ENCODE data around the gene CDHR2.

The CDHR2 gene

DNA sequence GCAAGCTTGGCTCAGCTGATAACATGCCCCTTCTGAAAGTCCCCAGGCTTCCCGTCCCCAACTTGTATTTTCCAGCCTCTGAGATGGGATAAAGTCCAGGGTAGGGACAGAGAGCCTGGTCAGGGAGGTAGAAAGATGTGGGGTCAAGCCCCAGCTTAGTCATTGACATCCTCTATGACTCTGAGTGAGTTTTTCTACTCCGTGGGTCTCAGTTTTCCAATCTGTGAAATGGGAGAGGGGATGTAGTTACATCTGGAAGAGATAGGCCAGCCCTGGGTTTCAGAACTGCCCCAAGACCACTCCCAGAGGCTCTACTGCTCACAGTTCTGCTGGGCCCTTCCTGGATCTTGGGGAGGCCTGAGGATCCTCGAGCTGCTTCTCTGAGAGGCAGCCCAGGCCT is 57.7 kb downstream of the CDHR2 start:
- Histone ChIP-seq H3K4me1 (ENCODE audit: control insufficient read depth, low read depth, low read length) (no peaks in the 10 kb centered on the region), H3K9me3 (ENCODE audit: control insufficient read depth, low read depth, low read length) (no peaks in the 10 kb centered on the region), H3K36me3 (ENCODE audit: control insufficient read depth, low read depth, low read length) (no peaks in the 10 kb centered on the region), H3K9ac (ENCODE audit: low read length) (no peak overlapping the region), H3K27me3 (ENCODE audit: control insufficient read depth, insufficient read depth, low read length) (peaks cover 20% of the 10 kb centered on the region), H3K4me3 (ENCODE audit: low read length) (no peak overlapping the region), H3K27ac (ENCODE audit: low read length) (no peak overlapping the region)

DNA sequence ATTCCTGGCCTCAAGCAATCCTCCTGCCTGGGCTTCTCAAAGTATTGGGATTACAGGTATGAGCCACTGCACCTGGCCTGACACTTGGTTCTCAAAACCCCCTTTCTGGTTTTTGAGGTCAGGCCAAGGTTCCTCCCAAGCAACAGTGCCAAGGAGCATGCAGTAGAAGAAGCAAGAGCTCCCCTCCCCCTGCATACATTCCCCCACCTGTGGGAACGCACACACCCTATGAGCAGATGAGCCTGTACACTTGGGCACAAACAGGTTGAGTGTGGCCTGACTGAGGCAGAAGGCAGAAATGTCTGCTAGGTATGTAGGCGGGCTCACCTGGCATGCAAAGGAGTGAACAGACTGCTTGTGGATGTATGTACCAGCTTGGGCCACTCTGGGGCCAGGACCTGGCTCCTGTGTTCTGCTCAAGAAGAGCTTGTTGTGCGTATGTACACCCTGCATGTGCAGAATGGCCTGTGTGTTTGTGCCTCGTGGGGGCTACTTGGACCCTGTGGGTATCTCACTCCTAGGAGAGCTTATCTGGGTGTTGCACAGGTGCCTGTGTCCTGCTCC is 59.1 kb downstream of the CDHR2 start:
- Histone ChIP-seq H3K4me1 (ENCODE audit: control insufficient read depth, low read depth, low read length) (no peaks in the 10 kb centered on the region), H3K9ac (ENCODE audit: low read length) (no peak overlapping the region), H3K27me3 (ENCODE audit: control insufficient read depth, insufficient read depth, low read length) (peaks cover 27% of the 10 kb centered on the region)

DNA sequence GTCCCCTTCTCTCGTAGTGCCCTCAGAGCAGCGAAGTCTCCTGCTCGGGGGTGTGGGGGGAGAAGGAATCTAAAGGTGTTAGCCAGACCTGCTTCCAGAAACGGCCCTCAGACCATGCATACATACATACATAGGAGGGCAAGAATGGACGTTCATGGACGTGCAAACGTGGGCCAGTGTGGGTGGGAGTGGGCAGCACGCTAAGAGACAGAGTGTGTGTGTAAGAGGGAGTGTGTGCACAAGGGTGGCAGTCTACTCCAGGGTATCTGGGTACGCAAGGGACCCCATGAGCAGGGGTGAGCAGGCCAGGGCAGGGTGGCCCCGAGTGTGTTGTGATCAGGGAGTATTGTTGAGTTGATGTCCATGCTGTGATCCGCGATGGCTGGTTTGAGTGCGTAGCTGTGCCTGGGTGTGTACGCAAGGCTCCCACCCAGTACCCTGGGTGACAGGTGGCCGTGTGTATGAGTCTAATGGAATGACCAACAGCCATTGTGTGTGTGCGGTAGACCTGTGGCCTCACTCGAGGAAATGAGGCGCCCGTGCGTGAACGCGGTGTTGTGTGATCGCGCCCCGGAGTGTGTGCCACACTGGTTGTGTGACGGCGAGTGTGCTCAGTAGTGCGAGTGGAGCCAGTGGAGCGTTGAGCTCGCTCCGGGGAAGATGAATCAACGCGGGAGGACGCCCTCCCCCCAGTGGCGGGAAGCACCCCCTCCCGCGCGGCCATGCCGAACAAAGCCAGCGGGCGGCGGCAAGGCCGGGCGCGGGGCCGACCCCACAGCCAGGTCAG is 60.0 kb downstream of the CDHR2 start:
- H3K4me3 ChIP-seq (ENCODE audit: low read length), result peak overlapping the region; percentile 63
- H3K27me3 ChIP-seq (ENCODE audit: control insufficient read depth, insufficient read depth, low read length), result peaks cover 27% of the 10 kb centered on the region

More for the DNA sequence above, 59.1 kb downstream of the CDHR2 start:
- H3K4me3 ChIP-seq (ENCODE audit: low read length), result no peak overlapping the region
- no peaks in the 10 kb centered on the region for H3K9me3 ChIP-seq (ENCODE audit: control insufficient read depth, low read depth, low read length)
- no peaks in the 10 kb centered on the region for H3K36me3 ChIP-seq (ENCODE audit: control insufficient read depth, low read depth, low read length)
- H3K27ac ChIP-seq (ENCODE audit: low read length), result no peak overlapping the region

DNA sequence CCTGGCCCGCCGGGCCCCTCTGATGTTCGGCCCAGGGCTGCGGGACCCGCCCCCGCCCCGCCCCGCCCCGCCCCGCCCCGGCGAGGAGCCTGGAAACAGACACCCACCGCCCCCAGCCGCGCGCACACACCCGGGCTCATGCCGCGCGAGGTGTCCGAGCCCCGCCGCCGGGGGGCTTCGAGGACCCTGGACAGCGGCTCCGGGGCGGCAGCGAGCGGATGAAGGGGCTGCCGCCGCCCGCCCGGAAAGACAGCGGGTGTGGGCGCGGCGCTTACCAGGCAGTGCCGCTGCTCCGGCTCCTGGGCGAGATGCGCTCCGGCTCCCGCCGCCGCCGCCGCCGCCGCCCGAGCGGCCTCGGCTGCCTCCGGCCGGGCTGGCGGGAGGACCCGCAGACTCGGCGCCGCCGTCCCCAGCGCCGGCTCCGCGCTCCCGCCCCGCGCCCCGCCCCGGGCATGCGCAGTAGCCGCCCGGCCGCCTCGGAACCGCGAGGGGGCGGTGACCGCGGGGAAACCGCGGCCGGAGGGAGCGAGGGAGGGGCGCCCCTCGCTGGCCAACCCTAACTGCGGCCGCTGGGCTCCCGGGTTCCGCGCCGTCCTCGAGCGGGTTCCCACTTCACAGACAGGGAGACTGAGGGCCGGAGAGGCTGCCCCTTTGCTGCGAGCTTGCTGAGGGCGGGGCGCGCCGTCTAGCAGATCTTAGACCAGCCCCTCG is 60.7 kb downstream of the CDHR2 start, which contains the start of gene GPRIN1:
Gene GPRIN1, minus strand, starts transcription at position 433 of the 711 bp plus-strand sequence. CDS start 10,322 bp downstream, outside the sequence.
- peak within 1 kb of the TSS; percentile 63 for H3K4me3 ChIP-seq (ENCODE audit: low read length)
- no peaks in the 10 kb centered on the region for H3K9me3 ChIP-seq (ENCODE audit: control insufficient read depth, low read depth, low read length)
- H3K27ac ChIP-seq (ENCODE audit: low read length), result no peak within 1 kb of the TSS
- no peaks in the 10 kb centered on the region for H3K4me1 ChIP-seq (ENCODE audit: control insufficient read depth, low read depth, low read length)
- H3K36me3 ChIP-seq (ENCODE audit: control insufficient read depth, low read depth, low read length), result no peaks in the 10 kb centered on the region
- peaks cover 27% of the 10 kb centered on the region for H3K27me3 ChIP-seq (ENCODE audit: control insufficient read depth, insufficient read depth, low read length)
- H3K9ac ChIP-seq (ENCODE audit: low read length), result peak within 1 kb of the TSS; percentile 43

More for the DNA sequence above, 60.0 kb downstream of the CDHR2 start:
- Histone ChIP-seq H3K4me1 (ENCODE audit: control insufficient read depth, low read depth, low read length) (no peaks in the 10 kb centered on the region), H3K27ac (ENCODE audit: low read length) (no peak overlapping the region), H3K9ac (ENCODE audit: low read length) (peak overlapping the region; percentile 43), H3K36me3 (ENCODE audit: control insufficient read depth, low read depth, low read length) (no peaks in the 10 kb centered on the region), H3K9me3 (ENCODE audit: control insufficient read depth, low read depth, low read length) (no peaks in the 10 kb centered on the region)

DNA sequence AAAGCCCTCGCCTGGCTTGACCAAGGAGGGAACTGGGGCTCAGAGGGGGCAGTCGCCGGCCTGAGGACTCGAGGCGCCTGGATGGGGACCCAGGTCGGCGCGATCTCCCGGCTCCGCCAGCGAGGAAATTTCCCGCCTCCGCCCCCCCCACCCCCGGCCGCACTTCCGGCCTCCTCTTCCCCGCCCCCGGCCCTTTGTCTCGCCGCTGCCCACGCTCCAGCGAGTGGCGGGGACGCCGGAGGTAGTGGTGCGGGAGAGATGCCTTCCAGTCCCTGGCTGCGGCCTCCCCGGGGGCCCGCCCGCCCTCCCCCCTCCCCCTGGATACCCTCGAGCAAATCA is 61.3 kb downstream of the CDHR2 start:
- Histone ChIP-seq H3K9me3 (ENCODE audit: control insufficient read depth, low read depth, low read length) (no peaks in the 10 kb centered on the region), H3K9ac (ENCODE audit: low read length) (no peak overlapping the region), H3K27ac (ENCODE audit: low read length) (no peak overlapping the region), H3K27me3 (ENCODE audit: control insufficient read depth, insufficient read depth, low read length) (peaks cover 27% of the 10 kb centered on the region), H3K36me3 (ENCODE audit: control insufficient read depth, low read depth, low read length) (no peaks in the 10 kb centered on the region), H3K4me1 (ENCODE audit: control insufficient read depth, low read depth, low read length) (no peaks in the 10 kb centered on the region), H3K4me3 (ENCODE audit: low read length) (peak overlapping the region; percentile 37)

DNA sequence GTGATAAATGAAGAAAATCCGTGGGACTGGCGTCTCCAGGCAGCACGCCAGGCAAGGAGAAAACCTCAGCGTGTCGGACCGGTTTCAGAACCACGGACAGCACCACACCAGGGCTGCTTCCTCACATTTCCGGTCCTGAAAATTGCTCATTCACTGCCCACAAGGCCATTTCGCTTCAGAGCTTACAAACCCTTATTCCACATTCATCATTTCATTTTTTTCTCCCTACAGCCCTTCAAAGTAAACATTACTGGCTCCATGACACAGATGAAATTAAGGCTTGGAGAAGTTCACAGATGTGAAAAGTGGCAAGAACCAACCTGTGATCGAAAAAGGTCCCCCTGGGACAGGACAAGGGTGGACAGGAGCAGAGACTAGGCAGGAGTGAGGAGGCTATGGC is 62.3 kb downstream of the CDHR2 start:
- Histone ChIP-seq H3K36me3 (ENCODE audit: control insufficient read depth, low read depth, low read length) (no peaks in the 10 kb centered on the region), H3K9me3 (ENCODE audit: control insufficient read depth, low read depth, low read length) (no peaks in the 10 kb centered on the region), H3K27me3 (ENCODE audit: control insufficient read depth, insufficient read depth, low read length) (peaks cover 27% of the 10 kb centered on the region), H3K4me3 (ENCODE audit: low read length) (no peak overlapping the region), H3K9ac (ENCODE audit: low read length) (no peak overlapping the region), H3K27ac (ENCODE audit: low read length) (no peak overlapping the region), H3K4me1 (ENCODE audit: control insufficient read depth, low read depth, low read length) (no peaks in the 10 kb centered on the region)

DNA sequence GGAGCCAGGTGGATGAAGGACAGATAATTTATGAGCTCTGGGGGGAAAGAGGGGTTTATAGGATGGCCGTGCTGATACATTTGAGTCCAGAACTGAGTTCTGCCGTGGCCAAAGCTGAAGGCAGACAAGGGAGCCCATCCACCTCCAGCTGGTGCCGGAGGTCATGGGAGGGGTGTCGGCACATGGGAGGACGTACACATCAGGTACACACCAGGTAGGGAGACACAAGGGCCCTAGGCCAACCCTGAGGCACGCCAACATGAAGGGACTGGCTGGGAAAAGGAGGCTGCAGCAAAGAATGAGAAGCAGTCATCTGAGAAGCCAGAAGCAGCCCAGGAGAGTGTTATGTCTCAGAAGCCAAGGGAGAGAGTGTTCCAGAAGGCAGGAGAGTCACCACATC is 62.9 kb downstream of the CDHR2 start:
- Histone ChIP-seq H3K27ac (ENCODE audit: low read length) (no peak overlapping the region), H3K36me3 (ENCODE audit: control insufficient read depth, low read depth, low read length) (no peaks in the 10 kb centered on the region), H3K4me1 (ENCODE audit: control insufficient read depth, low read depth, low read length) (no peaks in the 10 kb centered on the region), H3K4me3 (ENCODE audit: low read length) (no peak overlapping the region), H3K27me3 (ENCODE audit: control insufficient read depth, insufficient read depth, low read length) (peaks cover 32% of the 10 kb centered on the region), H3K9me3 (ENCODE audit: control insufficient read depth, low read depth, low read length) (no peaks in the 10 kb centered on the region), H3K9ac (ENCODE audit: low read length) (no peak overlapping the region)

DNA sequence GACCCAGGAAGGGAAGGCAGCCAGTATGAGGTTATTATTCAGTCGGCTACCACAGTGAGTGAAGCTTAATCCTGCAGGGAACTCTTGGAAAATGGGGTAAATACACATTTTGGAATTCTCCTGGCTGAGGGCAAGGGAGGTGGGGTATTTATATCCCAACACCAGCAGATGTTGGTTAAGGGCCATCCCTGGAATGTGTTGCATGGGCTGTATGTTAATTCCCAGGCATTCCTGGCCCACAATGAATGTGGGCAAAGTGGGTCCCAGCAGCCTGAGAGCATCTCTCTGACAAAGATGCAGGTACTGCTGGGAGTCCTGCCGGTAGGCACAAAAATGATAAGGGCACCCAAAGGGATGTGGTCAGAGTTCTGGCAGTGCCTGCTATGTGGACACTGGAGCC is 63.7 kb downstream of the CDHR2 start:
- Histone ChIP-seq H3K27ac (ENCODE audit: low read length) (no peak overlapping the region), H3K9ac (ENCODE audit: low read length) (no peak overlapping the region), H3K36me3 (ENCODE audit: control insufficient read depth, low read depth, low read length) (no peaks in the 10 kb centered on the region), H3K4me1 (ENCODE audit: control insufficient read depth, low read depth, low read length) (no peaks in the 10 kb centered on the region), H3K27me3 (ENCODE audit: control insufficient read depth, insufficient read depth, low read length) (peaks cover 36% of the 10 kb centered on the region), H3K9me3 (ENCODE audit: control insufficient read depth, low read depth, low read length) (no peaks in the 10 kb centered on the region), H3K4me3 (ENCODE audit: low read length) (no peak overlapping the region)

DNA sequence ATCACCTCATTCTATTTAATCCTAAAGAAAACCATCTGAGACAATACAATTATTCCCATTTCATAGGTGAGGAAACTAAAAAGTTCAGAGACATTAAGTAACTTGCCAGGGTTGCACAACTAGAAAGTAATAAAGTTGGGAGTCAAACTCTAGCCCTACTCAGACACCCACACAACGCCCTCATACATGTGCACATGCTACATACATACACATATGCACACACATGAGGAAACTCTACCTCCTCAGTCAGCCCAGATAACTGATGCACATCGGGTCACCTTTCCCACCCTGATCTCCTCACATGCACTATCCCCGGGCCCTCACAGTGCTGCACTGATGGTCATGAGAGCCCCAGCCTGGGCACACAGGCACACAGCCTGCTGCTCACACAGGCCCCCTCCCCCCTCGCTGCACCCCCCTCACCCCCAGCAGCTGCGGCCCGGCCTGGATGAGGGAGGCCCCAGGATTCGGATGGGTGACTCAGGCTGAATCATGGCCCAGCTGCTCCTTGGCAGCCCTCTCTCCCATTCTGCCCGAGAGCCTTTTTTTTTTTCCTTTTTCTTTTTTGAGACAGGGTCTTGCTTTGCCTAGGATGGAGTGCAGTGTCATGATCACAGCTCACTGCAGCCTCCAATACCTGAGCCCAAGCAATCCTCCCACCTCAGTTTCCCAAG is 65.8 kb downstream of the CDHR2 start:
- no peaks in the 10 kb centered on the region for H3K4me1 ChIP-seq (ENCODE audit: control insufficient read depth, low read depth, low read length)
- H3K9ac ChIP-seq (ENCODE audit: low read length), result no peak overlapping the region
- H3K27me3 ChIP-seq (ENCODE audit: control insufficient read depth, insufficient read depth, low read length), result peaks cover 46% of the 10 kb centered on the region
- no peaks in the 10 kb centered on the region for H3K9me3 ChIP-seq (ENCODE audit: control insufficient read depth, low read depth, low read length)
- no peak overlapping the region for H3K4me3 ChIP-seq (ENCODE audit: low read length)
- H3K27ac ChIP-seq (ENCODE audit: low read length), result no peak overlapping the region
- no peaks in the 10 kb centered on the region for H3K36me3 ChIP-seq (ENCODE audit: control insufficient read depth, low read depth, low read length)

DNA sequence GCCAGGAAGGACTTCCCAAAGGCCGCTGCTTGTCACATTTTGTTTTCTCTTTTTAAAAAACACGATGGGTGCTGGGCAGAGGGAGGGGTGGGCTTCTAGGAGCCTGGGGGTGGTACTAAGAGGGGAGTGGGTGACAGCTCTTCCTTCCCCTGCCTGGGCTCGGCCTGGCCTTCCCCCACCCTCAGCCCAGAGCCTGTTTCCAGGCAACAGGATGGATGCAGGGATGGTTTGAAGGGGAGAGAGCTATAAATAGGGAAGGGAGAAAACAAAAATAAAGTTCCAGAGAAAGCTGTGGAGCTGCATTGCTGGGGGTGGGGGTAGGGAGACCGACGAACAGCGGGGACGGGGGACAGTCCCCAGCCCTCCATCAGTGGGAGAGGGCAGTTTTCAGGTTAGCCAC is 67.4 kb downstream of the CDHR2 start:
- Histone ChIP-seq H3K4me3 (ENCODE audit: low read length) (no peak overlapping the region), H3K27me3 (ENCODE audit: control insufficient read depth, insufficient read depth, low read length) (peaks cover 53% of the 10 kb centered on the region), H3K4me1 (ENCODE audit: control insufficient read depth, low read depth, low read length) (no peaks in the 10 kb centered on the region), H3K36me3 (ENCODE audit: control insufficient read depth, low read depth, low read length) (no peaks in the 10 kb centered on the region), H3K9me3 (ENCODE audit: control insufficient read depth, low read depth, low read length) (no peaks in the 10 kb centered on the region), H3K27ac (ENCODE audit: low read length) (no peak overlapping the region), H3K9ac (ENCODE audit: low read length) (no peak overlapping the region)

DNA sequence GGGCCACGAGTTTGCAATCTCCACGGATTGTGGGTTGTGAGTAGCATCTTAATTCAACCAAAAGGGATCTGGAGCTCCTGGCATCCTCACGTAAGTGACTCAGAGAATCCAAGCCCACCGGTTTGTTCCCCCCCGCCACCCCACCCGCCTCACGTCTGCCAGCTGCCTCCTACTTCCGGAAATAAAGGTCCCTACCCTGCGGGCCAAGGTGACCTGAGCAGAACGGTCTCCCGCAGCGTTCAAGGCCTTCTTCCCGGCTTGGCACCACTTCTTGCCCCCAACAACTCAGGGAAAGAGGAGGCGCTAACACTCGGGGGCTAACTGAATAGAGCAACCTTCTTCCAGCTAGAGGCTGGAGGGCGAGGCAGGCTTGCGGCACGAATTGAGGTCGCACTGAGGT is 69.6 kb downstream of the CDHR2 start:
- Histone ChIP-seq H3K9ac (ENCODE audit: low read length) (no peak overlapping the region), H3K4me3 (ENCODE audit: low read length) (peak overlapping the region; percentile 51), H3K36me3 (ENCODE audit: control insufficient read depth, low read depth, low read length) (no peaks in the 10 kb centered on the region), H3K9me3 (ENCODE audit: control insufficient read depth, low read depth, low read length) (no peaks in the 10 kb centered on the region), H3K4me1 (ENCODE audit: control insufficient read depth, low read depth, low read length) (no peaks in the 10 kb centered on the region), H3K27me3 (ENCODE audit: control insufficient read depth, insufficient read depth, low read length) (peaks cover 43% of the 10 kb centered on the region), H3K27ac (ENCODE audit: low read length) (no peak overlapping the region)
